Measurements from ENCODE around the gene SPACA7.

Gene SPACA7

GRCh38 chr13:112341976-112342735 lies 34.0 kb upstream of the SPACA7 start:
- ATAC-seq = peak; percentile 36; the same call in 2 of the 3 replicates
- TF ChIP-seq ZNF8 (CRISPR knock-in tag; IDR thresholded peaks at IDR 0.05) = no peak
- no peak for TF ChIP-seq GLIS3 (CRISPR knock-in tag; IDR thresholded peaks at IDR 0.05)
- TF ChIP-seq TOX (CRISPR knock-in tag; IDR thresholded peaks at IDR 0.05; ENCODE audit: borderline replicate concordance) = no peak
- TF ChIP-seq ARNTL (CRISPR knock-in tag; IDR thresholded peaks at IDR 0.05; ENCODE audit: borderline replicate concordance, low read depth) = no peak
- TF ChIP-seq POU6F1 (CRISPR knock-in tag; IDR thresholded peaks at IDR 0.05; ENCODE audit: borderline replicate concordance, low read depth) = no peak
- TF ChIP-seq RARB (CRISPR knock-in tag; IDR thresholded peaks at IDR 0.05) = no peak
- TF ChIP-seq, protein P1, sequence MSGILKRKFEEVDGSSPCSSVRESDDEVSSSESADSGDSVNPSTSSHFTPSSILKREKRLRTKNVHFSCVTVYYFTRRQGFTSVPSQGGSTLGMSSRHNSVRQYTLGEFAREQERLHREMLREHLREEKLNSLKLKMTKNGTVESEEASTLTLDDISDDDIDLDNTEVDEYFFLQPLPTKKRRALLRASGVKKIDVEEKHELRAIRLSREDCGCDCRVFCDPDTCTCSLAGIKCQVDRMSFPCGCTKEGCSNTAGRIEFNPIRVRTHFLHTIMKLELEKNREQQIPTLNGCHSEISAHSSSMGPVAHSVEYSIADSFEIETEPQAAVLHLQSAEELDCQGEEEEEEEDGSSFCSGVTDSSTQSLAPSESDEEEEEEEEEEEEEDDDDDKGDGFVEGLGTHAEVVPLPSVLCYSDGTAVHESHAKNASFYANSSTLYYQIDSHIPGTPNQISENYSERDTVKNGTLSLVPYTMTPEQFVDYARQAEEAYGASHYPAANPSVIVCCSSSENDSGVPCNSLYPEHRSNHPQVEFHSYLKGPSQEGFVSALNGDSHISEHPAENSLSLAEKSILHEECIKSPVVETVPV (CRISPR knock-in tag; IDR thresholded peaks at IDR 0.05) = no peak
- TF ChIP-seq SNAI2 (CRISPR knock-in tag; IDR thresholded peaks at IDR 0.05) = no peak
- TF ChIP-seq ZNF70 (CRISPR knock-in tag; IDR thresholded peaks at IDR 0.05) = no peak
- no peak for TF ChIP-seq CSDC2 (CRISPR knock-in tag; IDR thresholded peaks at IDR 0.05)
- TF ChIP-seq, protein P2, sequence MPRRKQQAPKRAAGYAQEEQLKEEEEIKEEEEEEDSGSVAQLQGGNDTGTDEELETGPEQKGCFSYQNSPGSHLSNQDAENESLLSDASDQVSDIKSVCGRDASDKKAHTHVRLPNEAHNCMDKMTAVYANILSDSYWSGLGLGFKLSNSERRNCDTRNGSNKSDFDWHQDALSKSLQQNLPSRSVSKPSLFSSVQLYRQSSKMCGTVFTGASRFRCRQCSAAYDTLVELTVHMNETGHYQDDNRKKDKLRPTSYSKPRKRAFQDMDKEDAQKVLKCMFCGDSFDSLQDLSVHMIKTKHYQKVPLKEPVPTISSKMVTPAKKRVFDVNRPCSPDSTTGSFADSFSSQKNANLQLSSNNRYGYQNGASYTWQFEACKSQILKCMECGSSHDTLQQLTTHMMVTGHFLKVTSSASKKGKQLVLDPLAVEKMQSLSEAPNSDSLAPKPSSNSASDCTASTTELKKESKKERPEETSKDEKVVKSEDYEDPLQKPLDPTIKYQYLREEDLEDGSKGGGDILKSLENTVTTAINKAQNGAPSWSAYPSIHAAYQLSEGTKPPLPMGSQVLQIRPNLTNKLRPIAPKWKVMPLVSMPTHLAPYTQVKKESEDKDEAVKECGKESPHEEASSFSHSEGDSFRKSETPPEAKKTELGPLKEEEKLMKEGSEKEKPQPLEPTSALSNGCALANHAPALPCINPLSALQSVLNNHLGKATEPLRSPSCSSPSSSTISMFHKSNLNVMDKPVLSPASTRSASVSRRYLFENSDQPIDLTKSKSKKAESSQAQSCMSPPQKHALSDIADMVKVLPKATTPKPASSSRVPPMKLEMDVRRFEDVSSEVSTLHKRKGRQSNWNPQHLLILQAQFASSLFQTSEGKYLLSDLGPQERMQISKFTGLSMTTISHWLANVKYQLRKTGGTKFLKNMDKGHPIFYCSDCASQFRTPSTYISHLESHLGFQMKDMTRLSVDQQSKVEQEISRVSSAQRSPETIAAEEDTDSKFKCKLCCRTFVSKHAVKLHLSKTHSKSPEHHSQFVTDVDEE (CRISPR knock-in tag; IDR thresholded peaks at IDR 0.05) = no peak
- no peak for TF ChIP-seq ZNF565 (CRISPR knock-in tag; conservative IDR thresholded peaks at IDR 0.05; ENCODE audit: low read depth)

- TF ChIP-seq, protein P3, sequence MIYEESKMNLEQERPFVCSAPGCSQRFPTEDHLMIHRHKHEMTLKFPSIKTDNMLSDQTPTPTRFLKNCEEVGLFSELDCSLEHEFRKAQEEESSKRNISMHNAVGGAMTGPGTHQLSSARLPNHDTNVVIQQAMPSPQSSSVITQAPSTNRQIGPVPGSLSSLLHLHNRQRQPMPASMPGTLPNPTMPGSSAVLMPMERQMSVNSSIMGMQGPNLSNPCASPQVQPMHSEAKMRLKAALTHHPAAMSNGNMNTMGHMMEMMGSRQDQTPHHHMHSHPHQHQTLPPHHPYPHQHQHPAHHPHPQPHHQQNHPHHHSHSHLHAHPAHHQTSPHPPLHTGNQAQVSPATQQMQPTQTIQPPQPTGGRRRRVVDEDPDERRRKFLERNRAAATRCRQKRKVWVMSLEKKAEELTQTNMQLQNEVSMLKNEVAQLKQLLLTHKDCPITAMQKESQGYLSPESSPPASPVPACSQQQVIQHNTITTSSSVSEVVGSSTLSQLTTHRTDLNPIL (CRISPR knock-in tag; IDR thresholded peaks at IDR 0.05; ENCODE audit: low read depth) = no peak
- TF ChIP-seq RARB (CRISPR knock-in tag; IDR thresholded peaks at IDR 0.05) (no peak), TOX (CRISPR knock-in tag; IDR thresholded peaks at IDR 0.05; ENCODE audit: borderline replicate concordance) (no peak), ESRRG (CRISPR knock-in tag; IDR thresholded peaks at IDR 0.05) (no peak), ARNTL (CRISPR knock-in tag; IDR thresholded peaks at IDR 0.05; ENCODE audit: borderline replicate concordance, low read depth) (no peak), ZC3H10 (CRISPR knock-in tag; IDR thresholded peaks at IDR 0.05) (no peak), POU6F1 (CRISPR knock-in tag; IDR thresholded peaks at IDR 0.05; ENCODE audit: borderline replicate concordance, low read depth) (no peak), ZNF70 (CRISPR knock-in tag; IDR thresholded peaks at IDR 0.05) (no peak), TCF4 (CRISPR knock-in tag; IDR thresholded peaks at IDR 0.05; ENCODE audit: borderline replicate concordance) (no peak), PPARA (CRISPR knock-in tag; IDR thresholded peaks at IDR 0.05; ENCODE audit: borderline replicate concordance) (no peak), ZFP3 (CRISPR knock-in tag; IDR thresholded peaks at IDR 0.05) (no peak), BACH2 (CRISPR knock-in tag; IDR thresholded peaks at IDR 0.05; ENCODE audit: borderline replicate concordance) (no peak), ZFP30 (CRISPR knock-in tag; IDR thresholded peaks at IDR 0.05) (no peak), OSR1 (CRISPR knock-in tag; IDR thresholded peaks at IDR 0.05) (no peak), ISL1 (CRISPR knock-in tag; IDR thresholded peaks at IDR 0.05) (no peak), ZNF565 (CRISPR knock-in tag; conservative IDR thresholded peaks at IDR 0.05; ENCODE audit: low read depth) (no peak)
- TF ChIP-seq, protein P2 (CRISPR knock-in tag; IDR thresholded peaks at IDR 0.05) = no peak
Observed at GRCh38 chr13:112342841-112343361, 33.3 kb upstream of the SPACA7 start.

More at GRCh38 chr13:112342841-112343361, 33.3 kb upstream of the SPACA7 start:
- no peak for ATAC-seq

Measured in SK-N-SH treated with all-trans-retinoic acid at 6 μM for 48 hours (cell line).